Endothelial cell of umbilical vein (primary cell): Measurements from ENCODE around the gene SGCD. TPM values are rescaled to one million over a fixed set of nuclear protein-coding genes. Genes with fewer than 3 reads are reported as not detected.

ENCODE experiments used
- BruUV-seq: library from RNA; stranded (reverse); fragments of 400-500 nt; replicated peaks from 2 replicates; lab custom pipeline; 2021; lab: Mats Ljungman, UMichigan
- CTCF ChIA-PET: fragments of 300-600, 350-600 bp; sonication (Branson Sonifier 250); formaldehyde crosslinking; loops from one replicate; lab custom pipeline; 2021; ENCODE audit warnings: antibody characterized with exemption, inconsistent platforms; lab: Charles Lee
- POLR2A ChIA-PET: fragments of 300-600, 350-600 bp; sonication (Branson Sonifier 250); formaldehyde crosslinking; loops from one replicate; lab custom pipeline; 2021; ENCODE audit warnings: antibody characterized with exemption, inconsistent platforms; lab: Charles Lee
- DNase-seq: peaks from one replicate; pipeline ENCODE4 v3.0.0-alpha.2; 2011; ENCODE audit warnings: low read depth, low spot score
- FAIRE-seq: peaks from 2 replicates; lab custom pipeline; 2011; peaks lifted over from hg19 to GRCh38; lab: Jason Lieb, UNC
- H2AFZ ChIP-seq: 2 replicates; pipeline ENCODE4 v1.6.0; 2012; ENCODE audit warnings: low read depth, low read length, control low read depth, inconsistent platforms
- H3K27ac ChIP-seq: 2 replicates; pipeline ENCODE4 v1.5.1; 2011; ENCODE audit warnings: low read depth, mild to moderate bottlenecking, control low read depth, low read length, moderate library complexity; ENCODE audit not compliant: insufficient read depth
- H3K27me3 ChIP-seq, 2 experiments: 2 replicates each; pipeline versions ENCODE4 v1.6.0 to v1.6.1; 2011; ENCODE audit warnings: low read length in 2 of 2, mixed read lengths in 1 of 2; ENCODE audit not compliant: control insufficient read depth in 2 of 2, insufficient read depth in 2 of 2
- H3K36me3 ChIP-seq, 2 experiments: 2 replicates in 1 of 2; 3 replicates in 1 of 2; pipeline ENCODE4 v1.5.1; 2011; ENCODE audit warnings: low read length in 2 of 2, mild to moderate bottlenecking in 1 of 2, moderate library complexity in 1 of 2; ENCODE audit not compliant: control insufficient read depth in 2 of 2, insufficient read depth in 2 of 2; ENCODE audit errors: extremely low read depth in 1 of 2
- H3K4me1 ChIP-seq: 3 replicates; pipeline ENCODE4 v1.5.1; 2011; ENCODE audit warnings: mild to moderate bottlenecking, low read length; ENCODE audit not compliant: control insufficient read depth, insufficient read depth; ENCODE audit errors: extremely low read depth
- H3K4me2 ChIP-seq: 2 replicates; pipeline ENCODE4 v1.6.1; 2011; ENCODE audit warnings: low read length, control low read depth, mixed read lengths; ENCODE audit not compliant: insufficient read depth
- H3K4me3 ChIP-seq, 3 experiments: fragments of 200-600 bp in 1 of 3; sonication (generic), shearing (Covaris generic) in 1 of 3; replicated peaks in 1 of 3; 2 replicates each; pipeline ENCODE4 v1.5.1; 2011 to 2016; ENCODE audit warnings: control low read depth in 3 of 3, low read length in 3 of 3, mild to moderate bottlenecking in 2 of 3, inconsistent platforms in 1 of 3, low read depth in 1 of 3, moderate library complexity in 1 of 3; ENCODE audit not compliant: insufficient read depth in 1 of 3
- H3K79me2 ChIP-seq: 2 replicates; pipeline ENCODE4 v1.6.0; 2012; ENCODE audit warnings: low read length, inconsistent platforms; ENCODE audit not compliant: control insufficient read depth, insufficient read depth
- H3K9ac ChIP-seq: replicated peaks from 2 replicates; pipeline ENCODE3; 2011; ENCODE audit warnings: low read length, control low read depth; ENCODE audit not compliant: insufficient read depth; ENCODE audit errors: extremely low read depth
- H3K9me1 ChIP-seq: replicated peaks from 3 replicates; pipeline ENCODE4 v1.6.0; 2011; ENCODE audit warnings: mild to moderate bottlenecking, low read length; ENCODE audit not compliant: control insufficient read depth, insufficient read depth; ENCODE audit errors: extremely low read depth
- H3K9me3 ChIP-seq: replicated peaks from 2 replicates; pipeline ENCODE4 v1.5.1; 2012; ENCODE audit warnings: low read length, inconsistent platforms; ENCODE audit not compliant: control insufficient read depth, insufficient read depth
- H4K20me1 ChIP-seq: replicated peaks from 2 replicates; pipeline ENCODE3; 2011; ENCODE audit warnings: mild to moderate bottlenecking, low read length; ENCODE audit not compliant: control insufficient read depth, insufficient read depth; ENCODE audit errors: extremely low read depth
- CTCF ChIP-seq, 2 donors: IDR thresholded peaks; 1 replicate in 1 of 2; 2 replicates in 1 of 2; pipeline ENCODE4 v1.5.1; 2011; ENCODE audit warnings: low read length in 2 of 2, mild to moderate bottlenecking in 2 of 2, moderate library complexity in 2 of 2, control low read depth in 1 of 2, inconsistent platforms in 1 of 2, low read depth in 1 of 2; ENCODE audit not compliant: insufficient read depth in 1 of 2; ENCODE audit errors: extremely low read depth in 1 of 2
- EZH2 ChIP-seq: IDR thresholded peaks from 2 replicates; pipeline ENCODE4 v1.6.1; 2012; ENCODE audit warnings: borderline replicate concordance, low read depth, mild to moderate bottlenecking, moderate library complexity, low read length, inconsistent platforms; ENCODE audit not compliant: severe bottlenecking
- FOS ChIP-seq: IDR thresholded peaks from 2 replicates; pipeline ENCODE4 v1.6.1; 2011; ENCODE audit warnings: mild to moderate bottlenecking, low read length, moderate library complexity, borderline replicate concordance; ENCODE audit not compliant: insufficient read depth
- GATA2 ChIP-seq: IDR thresholded peaks from 2 replicates; pipeline ENCODE4 v1.7.0; 2011; ENCODE audit warnings: low read depth, mild to moderate bottlenecking, moderate library complexity, mixed read lengths, low read length; ENCODE audit not compliant: insufficient read length, insufficient read depth
- JUN ChIP-seq: IDR thresholded peaks from 2 replicates; pipeline ENCODE4 v1.6.1; 2011; ENCODE audit warnings: borderline replicate concordance, low read depth; ENCODE audit not compliant: insufficient read length, insufficient read depth
- MAX ChIP-seq: IDR thresholded peaks from 2 replicates; pipeline ENCODE4 v1.6.1; 2011; ENCODE audit not compliant: insufficient read depth, insufficient read length
- MYC ChIP-seq: IDR thresholded peaks from one replicate; pipeline ENCODE4 v1.6.1; 2011; ENCODE audit warnings: mild to moderate bottlenecking, low read depth, low read length
- POLR2A ChIP-seq: IDR thresholded peaks from 2 replicates; pipeline ENCODE4 v1.6.1; 2012; ENCODE audit warnings: low read depth, mild to moderate bottlenecking, control low read depth, low read length
- POLR2AphosphoS5 ChIP-seq: IDR thresholded peaks from 2 replicates; pipeline ENCODE4 v1.6.1; 2012; ENCODE audit warnings: low read depth, mild to moderate bottlenecking, control low read depth, low read length, moderate library complexity; ENCODE audit not compliant: insufficient read depth
- dilution Hi-C: fragments of 300-500 bp; cut with MboI; formaldehyde crosslinking; loops from one replicate; pipeline ENCODE4 v1.15.0; 2019; ENCODE audit warnings: low sequenced_read_pairs; ENCODE audit not compliant: extremely low pct_ligation_motif_present
- intact Hi-C: fragments of 100-400 bp; cut with micrococcal nuclease; formaldehyde crosslinking; loops from one replicate; pipeline ENCODE4 v1.10.0; 2022
- polyA plus RNA-seq, 4 experiments: library from polyadenylated mRNA; depleted of rRNA in 3 of 4; stranded (reverse) in 3 of 4; unstranded in 1 of 4; fragments of >200 nt; gene quantifications; 2 replicates each; pipeline versions ENCODE4 v1.2.1 to v1.2.3, GENCODE V29; 2011 to 2012; ENCODE audit warnings: missing spikeins in 1 of 4
- total RNA-seq: library from RNA; stranded (reverse); gene quantifications from 2 replicates; pipeline ENCODE4 v1.2.3, GENCODE V29; 2021

Gene SGCD
- total and polyA plus RNA-seq, 2 donors (not counting 3 experiments of a cell fraction or from before 2014, with no cell fraction given) = not detected

- no peak overlapping the region for H2AFZ ChIP-seq
- H3K4me1 ChIP-seq = no peaks in the 10 kb centered on the region
- H3K4me2 ChIP-seq = no peak overlapping the region
- no peaks in the 10 kb centered on the region for H3K9me3 ChIP-seq
- FAIRE-seq (no peak), DNase-seq (no peak)
- no peaks in the 10 kb centered on the region for H4K20me1 ChIP-seq
- no peaks in the 10 kb centered on the region for H3K9me1 ChIP-seq
- CTCF ChIA-PET = no interaction called here
- H3K4me3 ChIP-seq = no peak overlapping the region
- dilution Hi-C loops = no loop called here
- no peak for TF ChIP-seq MYC
- no peak for TF ChIP-seq FOS
- TF ChIP-seq POLR2AphosphoS5 = no peak
- no peak for TF ChIP-seq POLR2A
- no peak for TF ChIP-seq JUN
- TF ChIP-seq CTCF (IDR thresholded peaks at IDR 0.05; ENCODE audit: extremely low read depth in 1 of 2, insufficient read depth in 1 of 2, low read depth in 1 of 2, low read length in 2 of 2) = no peak
- no peak for TF ChIP-seq EZH2
- TF ChIP-seq MAX = no peak
- TF ChIP-seq GATA2 = no peak
- POLR2A ChIA-PET = no interaction called here
- BruUV-seq = no TSS peak
- H3K9ac ChIP-seq = no peak overlapping the region
- H3K27me3 ChIP-seq = no peaks in the 10 kb centered on the region
- H3K36me3 ChIP-seq = no peaks in the 10 kb centered on the region
- intact Hi-C loops = no loop called here
- H3K79me2 ChIP-seq = no peaks in the 10 kb centered on the region
- H3K27ac ChIP-seq = no peak overlapping the region
Measured at GRCh38 chr5:156695774-156696173, 368.8 kb downstream of the SGCD start.
